GM19035 (cell line): Measurements from ENCODE around the gene IL17D.

Experiments
- ATAC-seq: cut with Tn5 transposase; IDR thresholded peaks from one replicate; pipeline ENCODE4 v1.9.1; 2021; ENCODE audit not compliant: unreplicated experiment

IL17D gene

DNA sequence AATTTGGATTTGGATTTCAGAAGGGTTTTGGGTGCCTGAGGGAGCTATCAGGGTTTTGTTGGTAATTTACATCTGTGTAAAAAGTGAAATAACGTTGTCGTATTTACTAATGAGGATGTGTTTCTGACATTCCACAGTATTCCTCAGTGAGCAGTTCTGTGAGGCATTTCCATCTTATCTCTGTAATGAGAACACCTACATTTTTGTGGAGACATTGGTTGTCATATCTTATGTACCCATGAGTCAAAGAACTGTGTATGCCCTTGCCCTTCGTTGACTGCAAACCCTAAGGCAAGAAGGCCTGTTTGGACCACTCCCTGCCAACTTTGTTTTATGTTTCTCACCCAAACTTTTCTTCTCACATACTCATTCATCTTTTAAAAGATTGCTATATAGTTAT, 14.2 kb upstream of the IL17D start:
- no peak for ATAC-seq

DNA sequence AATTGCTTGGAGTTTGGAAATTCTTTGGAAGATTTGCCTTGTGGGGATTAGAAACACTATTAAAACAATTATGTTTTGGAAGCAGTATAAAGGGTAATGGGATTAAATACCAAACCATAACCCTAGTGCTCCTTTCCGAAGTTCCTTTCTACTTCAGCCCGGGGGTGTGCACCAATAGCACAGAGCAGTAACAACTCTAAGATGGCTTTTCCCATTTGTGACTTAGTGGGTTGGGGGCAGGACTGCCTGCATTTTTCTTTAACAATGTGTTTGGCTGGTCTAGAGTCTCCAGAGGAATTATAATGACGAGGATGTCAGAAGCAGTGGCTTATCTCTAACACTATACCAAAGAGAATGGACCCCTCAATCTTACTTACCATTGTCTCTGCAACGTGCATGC, 11.9 kb upstream of the IL17D start:
- no peak for ATAC-seq

DNA sequence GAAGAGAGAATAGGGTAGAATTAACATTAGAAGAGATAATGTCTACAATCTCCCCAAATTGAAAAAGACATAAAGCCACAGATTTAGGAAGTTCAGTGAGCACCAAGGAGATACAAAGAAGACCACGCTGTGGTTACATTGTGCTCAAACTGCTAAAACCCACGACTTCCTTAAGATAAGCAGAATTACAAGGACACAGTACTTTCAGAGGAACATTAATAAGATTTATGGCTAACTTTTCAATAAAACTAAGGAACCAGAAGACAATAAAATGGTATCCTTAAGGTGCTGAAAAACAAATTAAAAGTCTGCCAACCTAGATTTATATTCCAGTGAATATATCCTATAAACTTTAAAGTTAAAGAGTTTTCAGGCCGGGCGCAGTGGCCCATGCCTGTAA, 7.4 kb upstream of the IL17D start:
- no peak for ATAC-seq

DNA sequence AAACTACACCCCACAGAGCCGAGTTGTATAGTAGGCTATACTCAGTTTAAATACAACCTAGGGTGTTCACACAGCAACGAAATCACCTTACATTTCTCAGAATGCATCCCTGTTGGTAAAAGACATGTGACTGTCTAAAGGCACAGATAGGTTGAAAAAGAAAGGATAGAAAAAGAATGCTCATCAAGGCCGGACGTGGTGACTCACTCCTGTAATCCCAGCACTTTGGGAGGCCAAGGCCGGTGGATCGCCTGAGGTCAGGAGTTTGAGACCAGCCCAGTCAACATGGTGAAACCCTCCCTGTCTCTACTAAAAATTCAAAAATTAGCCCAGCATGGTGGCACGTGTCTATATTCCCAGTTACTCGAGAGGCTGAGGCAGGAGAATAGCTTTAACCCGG, 3.8 kb upstream of the IL17D start:
- ATAC-seq = no peak

DNA sequence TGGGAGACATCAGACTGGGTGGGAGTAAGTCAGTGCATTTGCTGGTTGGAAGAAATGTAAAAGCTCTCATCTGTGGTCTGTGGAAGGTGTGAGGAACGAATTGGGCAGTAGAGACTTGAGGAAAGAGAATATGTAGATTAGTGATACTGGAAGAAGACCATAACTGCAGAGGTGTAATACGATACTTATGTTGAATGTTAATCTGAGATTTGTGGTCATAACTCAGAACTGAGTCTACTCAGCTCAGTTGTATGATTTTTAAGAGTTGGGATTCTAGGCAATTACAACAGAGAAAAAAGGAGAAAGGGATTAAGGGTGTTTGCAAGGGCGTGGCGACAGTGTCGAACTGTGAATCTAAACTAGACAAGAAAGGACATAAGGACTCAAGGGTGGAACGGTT, 3.2 kb upstream of the IL17D start:
- no peak for ATAC-seq

DNA sequence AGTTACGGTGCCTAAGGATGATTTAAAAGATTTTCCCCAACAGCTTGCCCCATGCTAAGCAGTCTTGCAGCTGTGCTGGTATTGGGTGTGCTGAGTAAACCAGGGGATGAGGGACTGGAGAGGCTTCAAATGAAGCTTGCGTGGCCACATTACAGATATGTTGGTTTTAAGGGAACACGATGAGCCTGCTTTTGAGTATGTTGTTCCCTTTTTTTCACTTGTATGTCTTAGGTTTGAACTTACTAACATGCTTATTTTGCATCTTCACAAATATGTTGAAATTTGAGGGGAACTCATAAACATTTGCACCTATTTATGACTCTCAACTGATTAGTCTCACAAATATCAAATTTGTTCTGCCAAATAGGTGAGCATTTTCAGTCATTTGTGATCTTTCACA, 2.0 kb upstream of the IL17D start:
- no peak for ATAC-seq

DNA sequence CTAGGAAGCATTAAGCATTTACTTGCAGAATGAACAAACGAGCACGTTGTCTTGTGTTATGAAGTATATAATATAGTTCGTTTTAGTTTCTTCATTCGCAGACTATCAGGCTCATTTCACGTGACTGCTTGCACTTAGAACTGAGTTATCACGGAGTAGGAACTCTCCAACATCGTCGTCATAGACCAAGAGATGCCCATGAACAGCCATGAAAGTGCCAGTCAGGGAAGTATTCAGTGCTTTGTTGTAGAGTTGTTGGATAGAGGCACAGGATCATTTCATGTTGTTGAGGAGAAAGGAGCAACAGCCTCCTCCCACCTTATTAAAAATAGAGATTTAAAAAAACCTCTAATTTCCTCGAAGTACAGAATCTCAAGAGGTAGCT, 977 bp upstream of the IL17D start:
- no peak for ATAC-seq

DNA sequence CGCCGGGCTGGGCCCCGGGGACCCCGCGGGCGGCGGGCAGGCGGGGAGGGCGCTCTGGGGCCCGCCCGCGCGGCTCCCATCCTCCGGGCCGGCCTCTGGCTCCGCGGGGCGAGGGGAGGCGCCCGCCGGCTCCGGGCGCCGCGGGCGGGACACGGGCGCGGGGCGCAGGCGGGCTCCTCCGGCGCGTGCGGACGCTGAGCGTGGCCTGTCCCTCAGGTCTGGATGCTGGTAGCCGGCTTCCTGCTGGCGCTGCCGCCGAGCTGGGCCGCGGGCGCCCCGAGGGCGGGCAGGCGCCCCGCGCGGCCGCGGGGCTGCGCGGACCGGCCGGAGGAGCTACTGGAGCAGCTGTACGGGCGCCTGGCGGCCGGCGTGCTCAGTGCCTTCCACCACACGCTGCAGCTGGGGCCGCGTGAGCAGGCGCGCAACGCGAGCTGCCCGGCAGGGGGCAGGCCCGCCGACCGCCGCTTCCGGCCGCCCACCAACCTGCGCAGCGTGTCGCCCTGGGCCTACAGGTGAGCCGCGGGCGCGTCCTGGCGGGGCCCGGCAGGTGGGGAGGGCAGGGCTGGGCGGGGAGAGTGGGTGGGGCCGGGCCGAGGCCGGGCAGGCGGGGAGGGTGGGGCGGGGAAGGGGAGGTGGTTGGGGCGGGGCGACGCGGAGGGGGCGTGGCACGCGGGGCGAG, 420 bp downstream of the IL17D start:
- ATAC-seq = peak; percentile 91

DNA sequence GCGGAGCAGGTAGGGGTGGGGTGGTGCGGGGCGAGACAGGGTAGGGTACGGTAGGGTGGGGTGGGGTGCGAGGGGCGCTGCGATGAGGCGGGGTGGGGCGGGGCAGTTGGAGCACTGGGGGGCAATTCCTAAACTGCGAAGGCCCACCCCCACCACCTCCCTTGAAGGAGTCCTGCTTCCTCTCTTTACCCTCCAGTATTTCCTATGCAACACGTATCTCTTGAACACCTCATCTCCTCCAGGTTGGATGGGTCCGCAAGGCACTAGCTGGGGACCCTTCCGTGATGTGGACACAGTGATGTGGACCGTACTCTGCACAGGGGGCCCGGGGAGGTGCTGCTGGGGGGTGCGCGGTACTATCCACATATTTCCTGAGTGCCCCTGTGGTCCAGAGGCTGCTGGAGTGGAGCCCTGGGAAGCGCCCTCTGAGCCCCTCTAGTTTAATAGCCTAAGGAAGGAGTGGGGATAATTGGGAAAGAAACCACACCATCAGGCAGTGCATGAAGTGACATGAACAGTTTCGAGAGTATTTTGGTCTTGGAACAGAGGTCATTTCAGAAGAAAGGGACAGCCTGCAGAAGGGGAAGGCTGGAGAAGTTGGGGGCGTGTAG, 1.1 kb downstream of the IL17D start:
- ATAC-seq = no peak

DNA sequence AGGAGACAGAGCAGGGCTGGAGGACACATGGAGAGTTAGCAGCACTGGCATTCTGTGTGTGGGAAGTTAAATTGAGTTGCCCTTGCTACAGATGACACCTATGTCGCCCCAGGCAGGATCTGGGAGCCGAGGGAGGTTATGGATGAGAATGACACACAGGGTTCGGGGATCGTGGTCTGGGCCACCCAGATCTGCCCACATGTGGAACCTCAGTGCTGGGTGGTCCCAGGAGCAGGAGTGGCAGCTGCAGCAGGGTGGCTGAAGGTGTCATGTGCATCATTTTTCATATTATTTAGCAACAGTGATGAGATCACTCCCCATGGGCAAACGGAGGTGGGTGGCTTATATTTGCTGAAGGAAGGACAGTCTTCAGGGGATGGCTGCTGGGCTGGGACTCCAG, 3.2 kb downstream of the IL17D start:
- ATAC-seq = no peak

DNA sequence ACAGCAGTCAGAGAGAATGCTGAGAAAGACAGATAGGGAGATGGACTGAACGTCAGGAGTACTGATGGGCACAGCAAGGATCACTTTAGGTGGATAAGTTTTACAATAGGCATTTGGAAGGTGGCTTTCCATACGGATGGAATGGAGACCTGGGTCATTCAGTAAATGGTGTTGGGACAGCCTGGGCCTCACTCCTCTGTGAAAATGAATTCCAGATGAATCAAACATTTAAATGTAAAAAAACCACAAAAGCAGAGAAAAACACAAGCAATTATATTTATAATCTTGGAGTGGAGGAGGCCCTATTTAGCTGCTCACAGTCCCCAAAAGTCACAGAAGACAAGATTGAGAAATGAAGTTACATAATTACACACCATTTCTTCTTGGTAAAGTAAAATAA, 4.7 kb downstream of the IL17D start:
- no peak for ATAC-seq

DNA sequence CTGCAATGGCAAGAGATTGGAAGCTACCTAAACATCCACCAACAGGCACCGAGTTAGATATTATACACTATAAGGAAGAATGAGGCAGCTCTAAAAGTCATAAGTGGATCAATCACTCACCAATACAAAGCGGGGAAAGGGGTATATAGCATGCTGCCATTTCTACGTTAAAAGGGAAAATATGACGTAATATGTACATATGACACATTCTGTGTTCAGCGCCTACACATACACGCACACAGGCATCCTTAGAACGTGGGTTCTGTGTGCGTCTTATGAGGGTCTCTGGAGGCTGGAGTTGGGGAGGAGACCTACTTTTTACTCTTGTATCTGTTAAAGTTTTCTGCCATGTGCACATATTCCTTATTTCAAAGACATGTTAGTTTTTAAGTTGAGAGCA, 5.9 kb downstream of the IL17D start:
- no peak for ATAC-seq

DNA sequence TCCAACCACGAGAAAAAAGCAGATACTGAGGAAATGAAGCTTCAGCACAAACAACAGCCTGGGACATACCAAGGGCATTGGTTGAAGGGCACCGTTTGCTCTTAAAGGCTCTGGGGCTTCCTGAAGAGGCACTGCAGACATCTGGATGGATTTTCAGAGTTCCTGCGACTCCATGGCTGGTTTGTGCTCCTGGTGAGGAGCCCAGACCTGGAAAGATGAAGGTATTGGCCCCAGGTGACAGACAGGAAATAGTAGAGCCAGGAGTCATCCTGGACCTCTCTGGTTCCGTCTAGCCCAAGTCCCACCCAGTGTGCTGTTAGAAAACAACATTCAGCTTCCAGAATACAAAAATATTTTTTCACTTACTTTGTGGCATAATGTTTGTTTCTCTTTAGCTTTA, 6.3 kb downstream of the IL17D start:
- ATAC-seq = no peak

DNA sequence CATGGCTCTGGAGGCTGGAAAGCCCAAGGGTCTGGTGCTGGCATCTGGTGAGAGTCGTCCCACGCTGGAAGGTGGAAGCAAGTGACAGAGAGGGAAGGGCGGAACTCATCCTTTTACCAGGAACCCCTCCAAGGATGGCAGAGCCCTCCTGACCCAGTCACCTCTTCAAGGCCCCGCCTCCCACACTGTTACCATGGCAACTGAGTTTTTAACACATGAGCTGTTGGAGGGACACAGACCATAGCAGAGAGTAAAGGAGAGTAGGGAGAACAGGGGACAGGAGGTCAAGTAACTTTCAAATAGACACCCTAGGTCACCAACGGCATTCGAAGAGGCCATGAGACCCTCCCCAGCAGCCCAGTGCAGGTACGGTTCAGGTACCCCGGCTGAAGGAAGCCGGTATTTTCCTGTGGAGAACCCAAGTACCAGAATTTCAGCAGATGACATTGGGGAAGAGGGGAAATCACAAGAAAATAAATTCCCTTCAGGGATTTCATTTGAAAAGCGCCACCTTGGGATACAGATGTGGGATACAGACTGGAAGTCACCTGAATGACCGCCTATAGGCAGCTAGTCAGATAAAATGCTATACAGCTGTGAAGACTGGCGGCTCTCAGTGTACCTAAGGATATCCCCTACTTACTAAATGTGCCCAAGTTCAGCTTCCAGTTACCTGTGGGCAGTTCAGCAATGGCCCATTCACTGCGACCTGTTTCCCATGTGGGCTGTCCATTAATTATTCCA, 8.0 kb downstream of the IL17D start:
- ATAC-seq = no peak

DNA sequence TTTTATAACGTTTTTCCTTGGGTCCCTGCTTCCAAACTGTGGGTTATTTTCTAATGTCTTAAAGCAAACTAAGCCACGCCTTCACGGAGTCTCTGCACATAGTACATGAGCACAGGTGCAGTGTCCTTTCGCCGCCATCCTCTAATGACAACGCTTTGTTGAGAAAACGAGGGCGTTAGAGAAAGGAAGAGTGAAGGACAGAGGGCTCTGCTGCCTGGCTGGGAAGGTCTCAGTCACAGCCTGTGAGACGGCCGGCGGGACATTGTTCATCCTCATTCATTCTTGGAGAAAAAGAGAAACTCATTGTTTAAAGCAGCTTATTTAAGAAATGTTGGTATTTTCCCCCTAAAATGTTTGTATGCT, 9.5 kb downstream of the IL17D start:
- ATAC-seq = no peak

DNA sequence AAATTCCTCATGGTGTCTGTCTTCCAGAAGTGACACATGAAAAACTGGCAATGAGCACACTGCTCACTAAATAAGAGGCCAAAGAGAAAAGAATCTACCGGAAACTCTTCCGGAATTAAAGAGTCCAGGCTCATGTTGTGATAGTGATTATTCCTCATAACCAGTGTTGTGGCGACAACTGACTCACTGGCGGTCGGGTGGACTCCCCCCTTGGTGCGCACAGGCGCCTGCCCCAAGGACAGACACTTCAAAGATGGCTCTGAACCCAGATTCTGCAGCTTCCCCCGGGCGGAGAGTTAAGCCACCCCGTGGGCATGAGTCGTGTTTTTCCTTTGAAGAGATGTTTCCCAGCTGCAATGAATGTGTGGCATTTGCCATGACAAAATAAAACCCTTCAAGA, 10.3 kb downstream of the IL17D start:
- ATAC-seq = no peak

DNA sequence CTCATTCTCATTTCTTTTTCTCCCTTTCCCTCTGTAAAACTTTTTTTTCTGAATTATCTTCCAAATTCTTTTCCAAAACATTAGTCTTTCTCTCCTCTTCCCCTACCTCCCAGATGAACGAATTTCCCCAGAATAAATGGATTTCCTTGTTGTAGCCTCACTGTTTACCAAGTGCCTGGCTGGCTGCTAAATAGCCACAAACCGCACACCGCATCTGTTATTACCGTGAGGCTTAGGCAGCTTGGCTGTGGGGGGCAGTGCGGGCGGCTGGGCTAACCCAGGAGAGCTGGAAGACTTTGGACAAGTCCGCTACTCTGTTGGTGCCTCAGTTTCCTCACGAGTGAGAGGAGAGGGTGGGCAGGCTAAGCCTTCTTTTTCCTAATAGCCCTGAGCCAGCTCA, 10.7 kb downstream of the IL17D start:
- ATAC-seq = no peak

DNA sequence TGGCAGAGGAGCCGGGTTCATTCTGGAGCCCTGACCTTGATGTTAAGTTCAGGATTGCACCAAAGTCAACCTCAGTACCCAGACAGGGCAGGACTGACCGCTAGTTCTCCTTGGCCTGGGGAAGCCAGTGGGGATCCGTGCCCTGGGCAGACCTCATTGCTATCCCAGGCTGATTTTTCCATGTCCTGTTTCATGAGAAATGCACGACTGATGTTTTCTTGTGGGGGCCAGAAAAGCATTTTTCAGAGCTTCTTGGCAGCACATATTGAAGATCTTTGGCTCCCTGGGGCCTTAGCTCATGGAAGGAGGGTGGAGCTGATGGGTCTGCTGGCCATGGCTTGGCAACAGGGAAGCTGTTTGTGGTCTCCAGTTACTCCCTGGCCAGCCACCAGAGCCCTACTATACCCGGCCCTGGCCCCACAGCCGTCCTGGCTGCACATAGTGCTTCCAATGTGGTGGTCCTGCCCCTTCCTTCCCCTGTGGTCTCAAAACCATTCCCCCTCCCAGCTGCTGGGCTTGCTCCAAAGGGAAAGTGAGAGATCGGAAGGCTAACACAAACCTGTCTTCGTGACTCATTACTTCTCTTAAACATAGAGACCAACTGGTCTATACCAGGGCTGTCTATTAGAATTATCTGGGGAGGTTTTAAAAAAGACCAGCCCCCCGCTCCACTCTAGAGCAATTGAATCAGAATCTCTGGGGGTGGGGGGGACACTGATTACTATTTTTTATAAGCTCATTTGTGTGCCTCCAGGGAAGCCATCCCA, 11.2 kb downstream of the IL17D start:
- no peak for ATAC-seq

DNA sequence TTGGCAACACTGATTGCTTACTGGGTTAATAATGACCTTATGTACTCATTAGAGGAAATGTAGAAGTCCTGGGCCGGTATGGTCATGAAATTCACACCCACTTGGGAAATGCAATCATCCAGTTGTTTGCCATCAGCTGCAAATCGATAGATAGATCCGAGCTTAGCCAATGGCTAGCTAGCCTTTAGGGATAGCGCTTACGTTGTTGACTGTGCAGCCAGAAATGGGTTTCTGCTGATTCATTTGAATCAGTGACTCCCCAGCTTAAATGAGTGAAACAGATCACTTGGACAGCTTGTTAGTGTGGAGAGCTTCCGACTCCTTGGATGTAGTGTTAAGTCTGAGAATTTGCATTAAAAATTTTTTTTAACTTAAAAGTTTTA, 11.8 kb downstream of the IL17D start:
- no peak for ATAC-seq

DNA sequence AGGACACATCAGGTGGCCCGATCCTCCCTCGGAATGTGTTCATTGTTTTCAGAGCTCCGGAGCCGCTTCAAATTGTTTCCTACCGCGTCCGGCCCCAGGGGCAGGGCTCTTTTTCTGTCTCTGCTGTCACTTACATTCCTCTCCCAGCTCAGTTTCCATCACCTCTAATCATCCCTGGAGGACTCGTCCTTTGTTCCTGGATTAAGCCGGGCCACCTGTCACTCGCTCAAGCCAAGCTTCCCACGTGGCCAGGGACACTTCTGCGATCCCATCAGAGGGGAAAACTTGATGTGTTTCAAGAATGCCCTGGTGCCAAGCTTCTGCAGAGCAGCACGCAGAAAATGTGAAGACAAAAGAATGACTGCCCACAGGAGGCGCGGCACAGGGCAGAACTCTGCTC, 13.5 kb downstream of the IL17D start:
- ATAC-seq = no peak

DNA sequence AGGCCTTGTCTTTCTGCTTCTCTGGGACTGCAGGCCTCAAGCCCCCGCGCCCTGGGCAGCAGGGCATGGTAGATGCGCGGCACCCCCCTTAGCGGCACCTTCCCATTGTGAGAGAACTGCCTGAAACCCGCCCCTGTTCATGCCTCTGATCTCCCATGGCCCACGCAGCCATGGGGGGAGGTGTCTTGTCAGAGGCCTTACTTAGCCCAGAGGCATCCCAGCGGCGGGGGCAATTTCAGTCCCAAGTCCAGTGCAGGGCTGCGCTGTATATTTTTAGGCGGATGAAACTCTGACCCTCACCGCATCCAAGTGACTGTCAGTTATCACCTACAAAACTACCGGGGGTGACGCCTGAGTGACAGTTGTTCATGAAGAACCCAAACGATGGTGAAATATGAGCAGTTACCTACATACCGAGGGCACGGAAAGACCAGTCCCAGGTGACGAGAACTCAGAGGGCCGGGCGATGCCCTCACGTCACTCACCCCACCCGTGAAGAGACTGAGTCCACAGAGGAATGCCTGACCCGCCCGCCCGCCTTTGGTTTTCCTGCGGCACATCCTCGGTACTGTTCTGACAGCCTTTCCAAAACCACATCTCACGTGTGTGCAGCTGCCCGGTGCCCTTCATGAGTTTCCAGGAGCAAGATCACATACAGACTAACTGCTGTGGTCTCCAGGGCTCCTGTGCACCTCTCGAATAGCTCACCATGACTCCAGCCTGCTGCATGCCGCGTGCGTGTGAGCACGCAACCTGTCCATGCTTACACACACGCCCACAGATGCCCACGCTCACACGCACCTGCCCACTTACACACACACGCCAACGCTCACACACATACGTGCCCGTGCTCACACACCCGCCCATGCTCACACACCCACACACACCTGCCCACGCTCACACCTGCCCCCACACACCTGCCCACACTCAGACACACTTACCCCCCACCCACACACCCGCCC, 14.4 kb downstream of the IL17D start:
- no peak for ATAC-seq
